Hematopoietic multipotent progenitor cell treated with erythropoietin and hydrocortisone succinate and interleukin-3 and kit ligand, for 17 days (in vitro differentiated cells): ENCODE measurements around the gene SLC17A1.

Experiments
- DNase-seq: peaks from one replicate; pipeline ENCODE4 v3.0.0-alpha.2; 2015; ENCODE audit warnings: low spot score

The SLC17A1 gene, protein sequence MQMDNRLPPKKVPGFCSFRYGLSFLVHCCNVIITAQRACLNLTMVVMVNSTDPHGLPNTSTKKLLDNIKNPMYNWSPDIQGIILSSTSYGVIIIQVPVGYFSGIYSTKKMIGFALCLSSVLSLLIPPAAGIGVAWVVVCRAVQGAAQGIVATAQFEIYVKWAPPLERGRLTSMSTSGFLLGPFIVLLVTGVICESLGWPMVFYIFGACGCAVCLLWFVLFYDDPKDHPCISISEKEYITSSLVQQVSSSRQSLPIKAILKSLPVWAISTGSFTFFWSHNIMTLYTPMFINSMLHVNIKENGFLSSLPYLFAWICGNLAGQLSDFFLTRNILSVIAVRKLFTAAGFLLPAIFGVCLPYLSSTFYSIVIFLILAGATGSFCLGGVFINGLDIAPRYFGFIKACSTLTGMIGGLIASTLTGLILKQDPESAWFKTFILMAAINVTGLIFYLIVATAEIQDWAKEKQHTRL

DNA sequence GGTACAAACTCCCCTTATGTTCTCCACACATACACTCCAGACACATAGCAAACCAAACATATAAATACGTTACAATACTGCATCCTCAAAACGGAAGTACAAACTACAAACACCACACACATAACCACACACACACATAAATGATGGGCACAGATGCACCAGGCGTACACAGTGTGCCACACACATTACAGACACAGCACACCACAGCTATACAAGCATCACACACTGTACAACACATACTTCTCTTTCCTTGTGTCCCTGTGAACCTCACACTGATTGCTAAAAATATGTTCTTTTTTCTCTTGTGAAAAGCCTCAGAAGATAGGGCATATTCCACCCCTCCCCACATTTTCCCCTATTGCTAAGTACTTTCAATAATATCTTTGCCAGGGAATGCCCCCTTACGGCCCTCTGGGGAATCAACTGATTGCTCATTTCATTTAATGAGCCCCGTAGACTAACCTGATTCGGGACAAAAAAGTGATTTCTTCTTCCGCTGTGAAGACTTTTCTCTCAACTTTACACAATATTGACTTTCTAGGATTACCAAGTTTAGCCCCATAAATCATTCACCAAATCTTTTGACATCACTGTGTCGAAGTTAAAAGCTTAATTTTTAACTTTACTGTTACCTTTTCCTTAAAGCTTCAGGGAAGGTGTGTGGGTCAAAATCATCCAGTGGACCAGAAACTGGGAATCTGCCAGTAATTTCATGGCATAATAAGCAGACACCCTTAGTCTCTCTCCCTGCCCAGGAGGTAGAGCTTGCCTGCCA is at the start of gene SLC17A1:
SLC17A1 (minus strand) TSS at position 521 of the 775 bp plus-strand sequence. CDS start 1,495 bp downstream, outside the sequence.
- no peak for DNase-seq

DNA sequence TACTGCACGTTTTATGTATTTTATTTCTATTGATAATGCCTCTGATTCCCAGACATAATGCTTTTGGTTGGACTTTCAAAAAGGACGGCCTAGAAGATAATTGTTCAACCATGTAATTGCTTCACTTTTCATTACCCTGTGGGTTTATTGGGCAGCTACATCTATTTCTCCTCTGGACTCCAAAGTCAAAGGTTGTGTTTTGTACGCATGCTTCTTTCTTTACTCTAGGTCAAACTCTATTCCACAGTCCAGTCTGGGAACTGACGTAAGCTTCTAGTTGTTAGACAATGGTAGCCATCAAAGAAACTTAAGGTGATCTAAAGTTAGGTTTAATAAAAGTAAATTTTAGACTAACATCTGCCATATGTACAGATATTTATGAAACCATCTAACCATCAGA is 48.7 kb upstream of the SLC17A1 start:
- no peak for DNase-seq

DNA sequence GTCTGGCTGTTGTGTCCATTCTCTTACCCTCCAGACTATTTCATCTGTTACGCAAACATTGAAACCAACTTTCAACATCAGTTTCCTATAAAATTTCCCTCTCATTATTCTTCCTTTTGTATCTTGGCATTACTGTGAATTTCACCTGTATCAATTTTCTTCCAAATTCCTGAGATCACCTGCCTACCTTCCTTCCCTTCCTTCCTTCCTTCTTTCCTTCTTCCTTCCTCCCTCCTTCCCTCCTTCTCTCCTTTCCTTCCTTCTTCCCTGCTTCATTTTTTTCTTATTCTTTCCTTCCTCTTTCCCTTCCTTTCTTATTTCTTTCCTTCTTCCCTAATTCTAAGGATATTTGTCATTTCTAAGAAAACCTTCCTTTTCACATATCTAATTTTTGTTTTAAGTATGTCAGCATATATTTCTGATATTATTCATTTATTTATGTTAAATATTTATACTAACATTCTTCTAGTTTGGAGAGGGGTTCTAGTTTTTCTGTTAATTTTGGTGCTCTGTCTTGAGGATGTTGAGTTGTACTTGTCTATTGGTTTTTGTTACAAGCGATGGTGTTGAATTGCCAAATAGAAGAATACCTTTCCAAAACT is 47.0 kb upstream of the SLC17A1 start:
- no peak for DNase-seq

GRCh38 chr6:25875926-25876602 is 44.2 kb upstream of the SLC17A1 start:
- DNase-seq, result no peak

- no peak for DNase-seq
These were observed 43.7 kb upstream of the SLC17A1 start for GRCh38 chr6:25875563-25875905.

DNA sequence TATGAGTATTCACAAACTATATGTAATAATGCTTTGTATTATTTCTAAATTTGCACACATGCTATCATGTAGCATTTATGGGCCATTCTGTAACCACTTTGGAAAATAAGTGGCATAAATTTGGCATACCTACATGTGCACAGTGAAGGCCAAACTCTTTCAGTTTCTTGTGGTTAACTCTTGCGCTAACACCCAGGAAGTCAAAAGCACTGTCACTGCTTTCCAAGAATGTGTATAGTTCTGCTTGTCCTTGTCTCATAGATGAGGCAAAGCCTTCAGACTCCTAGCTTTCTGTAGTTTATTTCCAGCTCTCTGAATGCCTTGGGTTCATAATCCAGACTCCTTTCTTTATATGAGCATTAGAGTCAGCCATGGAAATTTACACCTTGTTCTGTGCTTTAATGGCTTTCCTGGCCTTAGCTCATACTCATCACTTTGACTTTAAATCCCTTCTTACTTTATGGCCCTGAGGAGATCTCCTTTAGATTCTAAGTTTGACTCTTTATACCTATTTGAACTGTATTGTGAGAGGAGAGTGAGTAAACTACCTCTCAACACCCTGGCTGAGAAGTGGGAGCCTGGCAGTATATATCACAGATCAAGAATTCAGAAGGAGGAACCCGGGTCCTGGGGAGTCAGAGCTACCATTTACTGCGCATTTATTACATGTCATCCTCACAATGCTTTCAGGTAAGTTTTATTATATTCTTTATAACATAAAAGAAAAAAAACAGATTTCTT is 43.1 kb upstream of the SLC17A1 start:
- DNase-seq, result no peak

DNA sequence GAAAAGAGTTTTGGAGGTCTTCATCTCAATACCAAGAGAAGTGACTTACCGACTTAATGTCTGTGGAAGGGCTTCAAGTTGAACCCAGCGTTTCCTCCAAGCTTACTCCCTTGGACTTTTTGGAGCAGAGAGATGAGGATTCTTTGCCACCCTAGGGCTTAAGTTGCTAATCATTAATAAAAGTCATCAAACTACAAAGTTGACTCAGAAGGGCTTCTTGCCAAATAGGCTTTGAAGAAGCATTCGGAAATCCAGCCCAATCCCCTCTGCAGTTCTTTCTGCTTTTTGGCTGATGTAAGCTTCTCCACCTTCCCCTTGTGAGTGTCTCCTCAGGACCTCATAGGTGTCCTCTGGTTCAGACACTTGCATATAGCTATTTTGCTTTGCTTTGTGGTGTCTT is 42.3 kb upstream of the SLC17A1 start, which contains the start of gene SLC17A3:
SLC17A3 (minus strand) TSS at position 126 of the 400 bp plus-strand sequence. CDS start 5,856 bp downstream, outside the sequence.
- no peak for DNase-seq

DNA sequence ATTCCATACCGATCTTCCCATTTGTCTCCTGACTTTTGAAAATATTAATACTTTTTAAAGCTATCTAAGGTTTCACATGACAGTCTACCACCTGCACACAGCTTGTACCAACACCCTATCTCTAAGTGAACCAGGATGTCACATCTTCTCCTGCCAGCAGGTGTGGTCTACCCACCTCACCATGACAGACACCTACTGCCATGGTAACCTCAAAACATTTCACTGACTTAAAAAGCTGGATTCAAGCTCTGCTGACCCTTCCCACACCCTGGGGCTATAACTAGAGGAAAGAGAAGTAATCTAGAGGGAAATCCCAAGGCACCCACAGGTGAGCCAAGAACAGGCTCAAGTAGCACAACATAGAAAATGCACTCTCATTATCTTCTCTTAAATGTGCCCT is 41.0 kb upstream of the SLC17A1 start:
- no peak for DNase-seq

- DNase-seq, result no peak
These were observed 38.0 kb upstream of the SLC17A1 start for GRCh38 chr6:25869840-25870239.

DNA sequence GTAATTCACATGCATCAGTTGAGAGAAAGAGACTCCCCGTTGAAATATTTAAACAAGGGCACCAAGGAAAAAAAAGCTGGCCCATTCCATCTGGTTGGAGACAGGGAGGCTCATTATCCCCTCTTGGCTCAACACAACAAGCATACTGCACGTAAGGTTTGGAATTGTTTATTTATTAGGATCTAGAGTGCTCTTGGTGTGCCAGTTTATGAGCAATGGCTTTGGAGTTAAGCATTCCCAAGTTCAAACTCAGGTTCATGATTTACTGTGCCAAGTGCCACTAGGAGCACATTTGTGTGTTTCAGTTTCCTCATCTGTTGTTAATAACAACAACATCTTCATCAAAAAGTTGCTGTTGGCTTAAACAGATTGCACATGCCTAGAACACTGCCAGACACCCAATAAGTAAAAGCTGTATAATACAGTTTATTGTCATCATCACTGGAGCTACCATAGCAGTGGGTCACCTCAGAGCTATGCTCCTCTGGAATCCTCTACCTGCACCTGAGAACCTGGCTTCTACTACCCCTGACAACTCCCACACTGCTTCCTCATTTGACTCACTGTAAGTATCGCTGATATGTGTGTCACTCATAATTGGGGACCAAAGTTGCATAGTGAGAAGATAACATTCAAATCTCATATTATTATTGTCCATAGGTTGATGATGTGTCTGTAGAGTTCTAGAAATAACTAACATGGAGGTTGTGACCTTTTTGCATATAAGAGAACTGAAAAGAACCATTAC is 36.8 kb upstream of the SLC17A1 start:
- no peak for DNase-seq

GRCh38 chr6:25866011-25866410 is 34.2 kb upstream of the SLC17A1 start:
- DNase-seq, result no peak

GRCh38 chr6:25863360-25863759 is 31.5 kb upstream of the SLC17A1 start:
- DNase-seq, result no peak

- no peak for DNase-seq
These were observed 30.3 kb upstream of the SLC17A1 start for GRCh38 chr6:25862199-25862598.

GRCh38 chr6:25852756-25853155 is 20.9 kb upstream of the SLC17A1 start:
- DNase-seq, result no peak

DNA sequence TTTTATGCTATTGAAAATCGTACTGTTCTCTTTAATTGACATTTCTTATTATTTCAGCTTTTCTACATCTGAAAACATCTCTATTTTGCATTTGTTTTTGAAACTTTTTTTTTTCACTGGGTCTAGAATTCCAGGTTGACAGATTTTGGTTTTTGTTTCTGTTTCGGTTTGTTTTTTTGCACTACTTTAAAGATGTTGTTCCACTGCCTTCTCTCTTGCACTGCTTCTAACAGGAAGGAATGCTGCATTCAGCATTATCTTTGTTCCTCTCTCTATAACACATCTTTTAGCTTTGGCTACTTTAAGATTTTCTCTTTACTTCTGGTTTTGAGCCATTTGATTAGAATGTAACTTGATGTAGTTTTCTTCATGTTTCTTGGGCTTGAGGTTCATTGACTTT is 20.1 kb upstream of the SLC17A1 start:
- no peak for DNase-seq

DNA sequence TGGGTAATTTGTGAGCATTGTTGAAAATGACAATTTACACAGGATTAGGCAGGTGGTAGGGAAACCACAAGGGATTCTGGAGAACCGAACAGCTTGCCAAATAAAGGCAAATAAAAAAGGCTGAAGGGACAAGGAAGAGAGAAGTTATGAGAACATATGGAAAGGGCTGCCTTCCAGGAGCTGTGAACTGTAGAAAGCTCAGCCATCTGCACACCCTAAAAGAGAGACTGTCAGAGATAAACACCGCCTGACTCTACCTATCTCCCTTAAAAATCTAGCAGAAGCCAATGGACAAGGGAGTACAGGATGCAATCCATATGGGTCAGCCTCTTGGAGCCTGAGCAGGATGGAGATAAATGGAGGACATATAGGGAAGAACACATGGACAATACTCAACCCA is 12.7 kb upstream of the SLC17A1 start:
- no peak for DNase-seq

GRCh38 chr6:25842526-25842925 is 10.7 kb upstream of the SLC17A1 start:
- no peak for DNase-seq

DNA sequence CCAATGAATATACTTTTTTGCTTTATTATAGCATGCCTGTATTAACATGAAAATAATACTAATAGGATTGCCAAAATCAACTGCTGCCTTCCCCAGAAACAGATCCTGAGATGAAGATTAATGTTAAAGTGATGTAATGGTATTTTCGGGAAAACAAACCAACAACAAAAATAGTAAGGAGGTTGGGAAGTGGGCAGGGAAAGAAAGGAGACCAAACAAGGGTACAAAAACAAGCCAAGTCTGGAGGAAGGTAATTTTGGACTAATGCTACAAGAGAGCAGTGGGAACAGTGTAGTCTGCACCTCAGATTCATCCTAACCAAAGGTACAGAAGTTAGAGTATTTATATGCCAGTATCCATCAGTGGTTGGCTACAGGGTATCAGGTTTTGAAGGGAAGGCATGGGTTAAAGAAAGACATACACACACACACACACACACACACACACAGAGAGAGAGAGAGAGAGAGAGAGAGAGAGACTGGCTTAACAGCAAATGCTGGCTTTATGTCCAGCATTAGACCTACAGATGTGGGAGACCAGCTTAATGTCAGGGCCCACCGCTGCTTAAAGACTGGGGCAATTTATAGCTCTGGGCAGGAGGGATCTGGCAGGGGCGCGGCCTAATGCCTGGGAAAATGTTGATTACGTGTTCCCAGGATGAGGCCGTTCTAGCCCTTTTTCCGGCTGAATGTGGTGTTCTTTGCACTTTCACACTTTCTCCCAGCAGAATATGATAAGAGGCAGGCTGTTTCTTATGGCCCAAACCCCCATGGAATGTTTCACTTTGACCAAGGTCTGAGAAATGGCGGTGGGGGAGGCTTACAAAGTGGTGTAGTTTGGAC is 3.8 kb upstream of the SLC17A1 start:
- DNase-seq, result no peak

- no peak for DNase-seq
These were observed 3.1 kb upstream of the SLC17A1 start for GRCh38 chr6:25834950-25835349.

DNA sequence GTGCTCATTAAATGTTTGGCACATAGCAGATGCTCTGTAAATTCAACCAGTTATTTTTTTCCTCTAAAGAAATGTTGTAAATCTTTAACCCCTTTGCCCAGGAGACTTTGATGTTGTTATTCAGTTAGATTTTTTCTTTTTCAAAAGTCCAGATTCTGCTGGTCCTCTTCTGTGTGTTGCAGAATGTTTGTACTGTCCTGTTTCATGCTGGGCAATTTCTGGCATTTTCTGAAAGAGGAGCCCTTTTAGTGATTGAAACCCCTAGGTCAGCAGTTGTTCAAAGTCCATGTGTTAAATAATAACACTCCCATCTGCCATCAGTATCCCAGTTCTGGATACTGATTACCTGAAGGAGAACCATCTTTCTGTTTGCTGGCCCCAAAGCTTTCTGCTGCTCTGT is 1.3 kb upstream of the SLC17A1 start:
- no peak for DNase-seq
